Measurements from ENCODE around the gene FAM174B. TPM values are rescaled to one million over a fixed set of nuclear protein-coding genes. Genes with fewer than 3 reads are reported as not detected.

FAM174B gene
- total RNA-seq, 4 donors from 2014 or later, result 15.4 to 75.2 (median 18.3) TPM

DNA sequence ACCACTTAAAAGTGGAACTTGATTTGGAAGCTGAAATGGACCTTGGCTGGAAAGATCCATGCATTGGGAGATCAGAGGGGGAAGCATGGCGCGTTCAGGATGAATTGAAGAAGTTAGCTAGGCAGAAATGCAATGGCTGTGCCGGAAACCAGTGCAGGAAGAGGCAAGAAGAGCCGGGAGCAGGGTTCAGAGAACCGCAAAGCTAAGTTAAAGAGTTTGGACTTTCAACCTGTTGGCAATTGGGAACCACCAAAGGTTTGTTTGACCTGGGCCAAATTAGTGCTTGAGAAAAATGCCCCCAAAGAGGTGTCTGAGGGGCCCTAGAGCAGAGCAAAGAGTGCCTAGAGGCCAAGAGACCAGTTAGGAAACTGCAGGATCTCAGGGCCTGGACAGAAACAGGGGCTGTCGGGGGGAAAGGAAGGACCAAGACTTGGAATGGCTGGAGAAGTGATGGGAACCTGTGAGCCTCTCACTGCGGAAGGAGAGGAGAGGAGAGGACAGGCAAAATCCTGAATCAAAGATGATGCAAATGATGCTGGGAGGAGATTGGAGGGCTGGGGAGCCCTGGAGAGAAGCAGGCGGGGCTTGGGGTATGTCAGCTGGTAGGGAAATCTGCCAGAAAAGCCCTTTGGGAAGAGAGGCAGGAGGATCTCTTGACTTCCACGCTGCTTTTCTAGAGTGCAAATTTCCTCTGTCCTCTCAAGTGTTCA lies 49.3 kb downstream of the FAM174B start:
- Histone ChIP-seq H3K27me3 (no peaks in the 10 kb centered on the region), H3K36me3 (no peaks in the 10 kb centered on the region), H3K4me1 (no peaks in the 10 kb centered on the region), H3K27ac (no peak overlapping the region), H3K4me3 (no peak overlapping the region), H3K9me3 (no peaks in the 10 kb centered on the region)
- in situ Hi-C loops (cut with MboI; ENCODE audit: low pct_ligation_motif_present in 1 of 4, low pct_unique_long_range_greater_than_20kb in 1 of 4, low sequenced_read_pairs in 3 of 4), result no loop called here
- WGBS, 2 donors (ENCODE audit: low coverage in 1 of 2), result 87 to 94% methylated on average over 8 to 9 of the region's 9 CpGs
- intact Hi-C loops (cut with DNase I; ENCODE audit: low total_unique reads), result no loop called here
- no peak for DNase-seq
- TF ChIP-seq, protein P1, sequence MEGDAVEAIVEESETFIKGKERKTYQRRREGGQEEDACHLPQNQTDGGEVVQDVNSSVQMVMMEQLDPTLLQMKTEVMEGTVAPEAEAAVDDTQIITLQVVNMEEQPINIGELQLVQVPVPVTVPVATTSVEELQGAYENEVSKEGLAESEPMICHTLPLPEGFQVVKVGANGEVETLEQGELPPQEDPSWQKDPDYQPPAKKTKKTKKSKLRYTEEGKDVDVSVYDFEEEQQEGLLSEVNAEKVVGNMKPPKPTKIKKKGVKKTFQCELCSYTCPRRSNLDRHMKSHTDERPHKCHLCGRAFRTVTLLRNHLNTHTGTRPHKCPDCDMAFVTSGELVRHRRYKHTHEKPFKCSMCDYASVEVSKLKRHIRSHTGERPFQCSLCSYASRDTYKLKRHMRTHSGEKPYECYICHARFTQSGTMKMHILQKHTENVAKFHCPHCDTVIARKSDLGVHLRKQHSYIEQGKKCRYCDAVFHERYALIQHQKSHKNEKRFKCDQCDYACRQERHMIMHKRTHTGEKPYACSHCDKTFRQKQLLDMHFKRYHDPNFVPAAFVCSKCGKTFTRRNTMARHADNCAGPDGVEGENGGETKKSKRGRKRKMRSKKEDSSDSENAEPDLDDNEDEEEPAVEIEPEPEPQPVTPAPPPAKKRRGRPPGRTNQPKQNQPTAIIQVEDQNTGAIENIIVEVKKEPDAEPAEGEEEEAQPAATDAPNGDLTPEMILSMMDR (IDR thresholded peaks at IDR 0.05), result no peak
- TF ChIP-seq POLR2AphosphoS5 (IDR thresholded peaks at IDR 0.05) (no peak), POLR2A (IDR thresholded peaks at IDR 0.05) (no peak), EP300 (IDR thresholded peaks at IDR 0.05; ENCODE audit: low read depth) (no peak)

DNA sequence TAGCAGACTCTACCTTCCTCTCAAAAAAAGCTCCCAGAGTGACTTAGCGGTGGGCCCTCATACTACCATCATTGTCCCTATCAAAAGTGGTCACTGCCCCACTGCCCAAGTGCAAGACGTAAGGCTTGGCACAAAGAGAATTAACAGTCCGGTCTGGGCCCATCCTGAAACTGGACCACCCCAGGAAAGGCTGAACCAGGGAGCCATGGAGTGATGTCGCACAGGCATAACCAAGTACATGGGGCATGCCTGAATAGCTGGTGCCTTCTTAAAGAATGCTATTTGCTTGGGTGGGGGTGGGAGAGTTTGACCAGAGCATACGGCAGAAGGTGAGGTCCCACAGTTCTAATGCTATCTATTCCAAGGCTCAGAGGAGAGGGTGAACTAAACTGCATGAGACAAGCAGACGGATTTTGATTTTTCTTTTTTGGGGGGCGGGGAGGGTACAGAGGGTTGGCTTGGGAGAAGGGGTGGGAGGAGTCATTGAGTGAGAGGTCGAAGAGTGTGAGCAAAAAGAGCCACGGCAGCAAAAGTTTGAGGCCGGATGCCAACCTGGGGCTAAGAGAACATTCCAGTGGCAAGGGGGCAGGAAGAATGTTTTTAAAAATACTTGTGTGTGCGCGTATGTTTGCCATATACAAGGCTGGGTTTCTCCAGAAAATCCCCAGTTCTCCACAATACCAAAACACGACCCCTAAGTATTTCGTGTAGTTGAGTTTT lies 50.2 kb downstream of the FAM174B start:
- TF ChIP-seq POLR2AphosphoS5 (IDR thresholded peaks at IDR 0.05), result no peak
- no peak for TF ChIP-seq POLR2A (IDR thresholded peaks at IDR 0.05)
- no peaks in the 10 kb centered on the region for H3K36me3 ChIP-seq
- 74 to 76% methylated on average over 9 to 14 of the region's 14 CpGs for WGBS, 2 donors (ENCODE audit: low coverage in 1 of 2)
- H3K4me3 ChIP-seq, result no peak overlapping the region
- no peak for DNase-seq
- no peaks in the 10 kb centered on the region for H3K27me3 ChIP-seq
- H3K9me3 ChIP-seq, result no peaks in the 10 kb centered on the region
- no peak overlapping the region for H3K27ac ChIP-seq
- in situ Hi-C loops (cut with MboI; ENCODE audit: low pct_ligation_motif_present in 1 of 4, low pct_unique_long_range_greater_than_20kb in 1 of 4, low sequenced_read_pairs in 3 of 4) (no loop called here), intact Hi-C loops (cut with DNase I; ENCODE audit: low total_unique reads) (no loop called here)
- no peaks in the 10 kb centered on the region for H3K4me1 ChIP-seq

DNA sequence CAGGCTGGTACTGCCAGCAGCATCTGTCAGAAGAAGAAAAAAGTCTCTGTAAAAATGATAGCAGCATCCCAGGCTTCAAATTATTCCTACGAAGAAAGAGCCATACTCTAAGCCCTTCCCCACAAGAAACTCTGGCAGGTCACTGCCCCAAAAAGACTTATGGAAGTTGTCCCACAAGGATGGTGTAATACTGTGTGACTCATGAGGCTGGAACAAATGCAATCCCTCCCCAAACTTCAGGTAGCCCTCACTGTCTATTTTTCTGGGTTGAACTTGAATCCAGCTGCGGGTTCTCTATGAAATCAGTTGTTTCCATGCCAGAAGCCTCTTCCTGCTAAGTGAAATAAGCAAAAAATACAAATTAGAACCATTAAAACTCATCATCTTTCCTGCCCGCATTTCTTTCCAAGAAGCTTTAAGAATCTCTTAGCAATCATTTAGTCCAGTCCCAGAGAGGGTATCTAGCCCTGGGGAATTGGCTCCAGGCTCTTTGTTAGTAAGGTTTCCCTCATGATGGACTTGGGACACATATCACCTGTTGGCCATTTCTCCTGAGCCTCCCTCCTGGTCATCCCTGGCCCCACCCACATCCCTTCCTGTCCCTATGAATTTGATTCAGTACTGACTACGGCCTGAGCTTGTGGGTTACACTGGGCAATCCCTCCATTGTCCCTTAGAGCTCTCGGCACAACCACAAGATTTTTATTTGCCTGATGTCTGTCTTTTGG lies 51.7 kb downstream of the FAM174B start:
- no peak overlapping the region for H3K4me3 ChIP-seq

DNA sequence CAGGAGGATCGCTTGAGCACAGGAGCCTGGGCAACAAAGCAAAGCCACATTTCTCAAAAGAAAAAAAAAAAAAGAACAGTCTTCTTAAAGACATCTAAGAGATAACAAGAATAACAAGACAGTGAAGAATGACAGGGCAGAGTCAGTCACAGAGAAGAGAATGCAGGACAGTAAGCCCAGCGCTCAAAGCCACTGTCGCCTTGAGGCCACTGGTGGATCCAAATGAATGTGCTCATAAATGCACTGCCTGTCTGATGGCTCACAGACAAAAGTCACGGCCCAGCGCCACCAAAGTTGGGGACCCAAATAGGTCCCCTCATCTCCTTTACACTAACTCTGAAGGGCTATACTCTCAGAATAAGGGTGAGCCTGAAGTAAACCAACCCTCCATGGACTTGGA lies 52.3 kb downstream of the FAM174B start:
- in situ Hi-C loops (cut with MboI; ENCODE audit: low pct_ligation_motif_present in 1 of 4, low pct_unique_long_range_greater_than_20kb in 1 of 4, low sequenced_read_pairs in 3 of 4), result no loop called here
- Histone ChIP-seq H3K4me1 (no peaks in the 10 kb centered on the region), H3K36me3 (no peaks in the 10 kb centered on the region), H3K9me3 (no peaks in the 10 kb centered on the region), H3K4me3 (no peak overlapping the region), H3K27me3 (no peaks in the 10 kb centered on the region), H3K27ac (no peak overlapping the region)
- TF ChIP-seq POLR2A (IDR thresholded peaks at IDR 0.05) (no peak), POLR2AphosphoS5 (IDR thresholded peaks at IDR 0.05) (no peak), EP300 (IDR thresholded peaks at IDR 0.05; ENCODE audit: low read depth) (no peak)
- TF ChIP-seq, protein P1 (IDR thresholded peaks at IDR 0.05), result no peak
- no peak for DNase-seq
- intact Hi-C loops (cut with DNase I; ENCODE audit: low total_unique reads), result no loop called here
- 75 to 97% methylated on average over 1 to 5 of the region's 5 CpGs for WGBS, 2 donors (ENCODE audit: low coverage in 1 of 2)

More for the DNA sequence above, 51.7 kb downstream of the FAM174B start:
- in situ Hi-C loops (cut with MboI; ENCODE audit: low pct_ligation_motif_present in 1 of 4, low pct_unique_long_range_greater_than_20kb in 1 of 4, low sequenced_read_pairs in 3 of 4), result no loop called here
- Histone ChIP-seq H3K9me3 (no peaks in the 10 kb centered on the region), H3K27ac (no peak overlapping the region), H3K27me3 (no peaks in the 10 kb centered on the region), H3K4me1 (no peaks in the 10 kb centered on the region), H3K36me3 (no peaks in the 10 kb centered on the region)
- WGBS, 2 donors (ENCODE audit: low coverage in 1 of 2), result 73 to 86% methylated on average over 3 to 5 of the region's 5 CpGs
- no peak for DNase-seq
- TF ChIP-seq POLR2A (IDR thresholded peaks at IDR 0.05) (no peak), POLR2AphosphoS5 (IDR thresholded peaks at IDR 0.05) (no peak), EP300 (IDR thresholded peaks at IDR 0.05; ENCODE audit: low read depth) (no peak)
- TF ChIP-seq, protein P1 (IDR thresholded peaks at IDR 0.05), result no peak
- intact Hi-C loops (cut with DNase I; ENCODE audit: low total_unique reads), result no loop called here
